HG02588 (cell line): Measurements from ENCODE around the gene EVX1.

Source experiments
- ATAC-seq: cut with Tn5 transposase; IDR thresholded peaks from one replicate; pipeline ENCODE4 v1.9.1; 2021; ENCODE audit warnings: mild to moderate bottlenecking, moderate library complexity; ENCODE audit not compliant: unreplicated experiment

Gene EVX1

DNA sequence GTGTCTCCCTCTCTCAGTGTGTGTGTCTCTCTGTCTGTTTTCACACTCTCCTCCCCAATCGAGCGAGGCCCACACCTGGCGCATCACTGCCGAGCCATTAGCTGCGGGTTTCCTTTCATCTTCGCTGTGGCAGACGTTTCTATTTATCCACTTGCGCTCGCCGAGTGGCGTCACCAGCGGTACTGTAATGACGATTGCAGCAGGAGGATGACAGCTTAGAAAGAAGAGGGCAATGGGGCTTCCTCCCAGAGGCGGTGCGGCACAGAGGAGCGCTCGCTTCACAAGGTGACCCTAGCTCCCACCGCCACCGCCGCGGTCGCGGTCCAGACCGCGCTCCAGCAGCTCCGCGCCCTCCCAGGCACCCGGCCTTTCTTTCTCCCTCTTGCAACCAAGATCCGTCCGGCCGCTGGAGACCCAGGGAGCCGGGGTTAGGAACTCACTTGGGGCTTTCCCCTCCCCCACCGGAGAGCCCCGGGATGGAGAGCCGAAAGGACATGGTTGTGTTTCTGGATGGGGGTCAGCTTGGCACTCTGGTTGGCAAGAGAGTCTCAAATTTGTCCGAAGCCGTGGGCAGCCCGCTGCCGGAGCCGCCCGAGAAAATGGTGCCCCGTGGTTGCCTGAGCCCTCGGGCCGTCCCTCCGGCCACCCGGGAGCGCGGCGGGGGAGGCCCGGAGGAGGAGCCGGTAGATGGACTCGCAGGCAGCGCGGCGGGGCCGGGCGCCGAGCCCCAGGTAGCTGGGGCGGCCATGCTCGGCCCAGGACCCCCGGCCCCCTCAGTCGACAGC lies at the start of gene EVX1:
Gene EVX1, plus strand, starts transcription at position 248 of the 785 bp plus-strand sequence. Its CDS starts 229 bp downstream, at position 477.
- no peak for ATAC-seq

- no peak for ATAC-seq
These were observed 49.1 kb upstream of the EVX1 start for GRCh38 chr7:27193335-27194001.

GRCh38 chr7:27194002-27194352 lies 48.6 kb upstream of the EVX1 start:
- ATAC-seq = no peak

- no peak for ATAC-seq
These were observed 47.8 kb upstream of the EVX1 start for GRCh38 chr7:27194686-27195379.

GRCh38 chr7:27196287-27196767 lies 46.3 kb upstream of the EVX1 start:
- ATAC-seq = no peak

- no peak for ATAC-seq
These were observed 45.2 kb upstream of the EVX1 start for GRCh38 chr7:27197137-27198042.

DNA sequence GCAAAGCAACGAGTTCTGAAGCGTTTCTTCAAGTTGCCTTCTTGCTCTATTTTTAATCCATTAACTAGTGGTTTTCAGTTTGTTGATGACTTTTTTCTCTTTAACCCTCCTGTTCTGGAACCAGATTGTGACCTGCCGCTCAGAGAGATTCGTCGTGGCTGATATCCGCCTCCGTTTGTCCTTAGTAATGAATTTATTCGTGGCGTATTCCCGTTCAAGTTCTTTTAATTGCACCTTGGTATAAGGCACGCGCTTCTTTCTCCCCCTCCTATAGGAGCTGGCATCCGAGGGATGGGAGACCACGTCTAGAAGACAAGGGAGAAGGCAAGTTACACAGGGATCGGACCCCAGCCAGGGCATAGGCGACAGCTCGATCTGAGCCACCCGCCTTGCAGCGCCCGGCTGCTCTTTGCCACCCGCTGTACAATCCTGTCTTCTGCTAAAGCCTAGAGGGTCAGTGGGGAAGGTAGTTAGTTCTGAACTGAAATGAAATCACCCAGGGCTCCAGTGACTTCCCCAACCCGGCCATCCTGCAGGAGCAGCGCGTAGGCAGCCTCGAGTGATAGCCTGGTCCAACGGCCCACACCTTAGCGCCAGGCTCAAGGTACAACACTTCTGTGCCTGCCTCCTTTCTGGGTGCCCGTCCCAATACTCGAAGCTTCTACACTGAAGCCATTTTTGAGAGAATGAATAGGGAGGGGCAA lies 44.3 kb upstream of the EVX1 start:
- ATAC-seq = no peak

- no peak for ATAC-seq
These were observed 43.5 kb upstream of the EVX1 start for GRCh38 chr7:27198871-27199801.

DNA sequence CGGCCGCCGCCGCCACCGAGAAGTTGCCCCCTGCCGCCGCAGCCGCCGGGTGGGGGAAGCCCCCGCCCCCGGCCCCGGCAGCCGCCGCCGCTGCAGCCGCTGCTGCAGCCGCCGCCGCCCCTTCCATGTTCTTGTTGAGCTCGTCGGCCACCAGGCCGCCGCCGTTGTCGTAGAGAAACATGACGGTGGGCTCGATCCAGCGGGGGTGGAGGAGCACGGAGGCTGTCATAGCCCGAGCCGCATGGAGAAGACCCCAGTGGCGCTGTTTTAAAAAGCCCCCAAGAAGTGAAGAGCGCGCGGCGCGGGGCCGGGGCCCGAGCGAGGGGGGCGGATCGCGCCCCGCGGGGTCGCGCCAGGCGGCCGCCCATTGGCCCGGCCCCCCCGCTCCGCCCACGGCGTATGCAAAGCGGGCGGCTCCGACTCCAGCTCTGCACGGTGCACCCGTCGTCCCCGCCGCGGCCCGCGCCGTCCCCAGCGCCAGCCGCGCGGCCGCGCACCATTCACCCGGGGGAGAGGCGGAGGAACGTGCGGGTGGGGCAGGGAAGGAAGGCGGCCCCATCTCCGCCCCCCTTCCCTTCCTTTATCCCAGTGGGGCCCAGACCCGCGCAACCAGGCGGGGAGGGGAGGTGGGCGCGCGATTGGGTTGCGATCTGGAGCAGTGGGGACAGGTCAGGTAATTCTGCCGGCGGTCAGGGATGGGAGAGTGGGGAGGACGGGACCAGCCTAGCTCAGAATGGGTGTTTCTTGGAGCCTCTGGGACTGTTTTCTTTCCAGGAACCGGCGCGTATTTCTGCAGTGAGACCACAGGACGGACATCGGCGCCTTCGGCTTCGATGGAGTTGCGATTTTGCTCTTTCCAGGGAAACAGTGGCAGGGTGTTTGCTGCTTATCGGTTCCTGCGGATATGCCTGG lies 42.5 kb upstream of the EVX1 start, which contains the start of gene HOXA13:
Gene HOXA13, minus strand, starts transcription at position 243 of the 912 bp plus-strand sequence. Its CDS starts 14 bp downstream, at position 229.
- ATAC-seq = peak; percentile 40

DNA sequence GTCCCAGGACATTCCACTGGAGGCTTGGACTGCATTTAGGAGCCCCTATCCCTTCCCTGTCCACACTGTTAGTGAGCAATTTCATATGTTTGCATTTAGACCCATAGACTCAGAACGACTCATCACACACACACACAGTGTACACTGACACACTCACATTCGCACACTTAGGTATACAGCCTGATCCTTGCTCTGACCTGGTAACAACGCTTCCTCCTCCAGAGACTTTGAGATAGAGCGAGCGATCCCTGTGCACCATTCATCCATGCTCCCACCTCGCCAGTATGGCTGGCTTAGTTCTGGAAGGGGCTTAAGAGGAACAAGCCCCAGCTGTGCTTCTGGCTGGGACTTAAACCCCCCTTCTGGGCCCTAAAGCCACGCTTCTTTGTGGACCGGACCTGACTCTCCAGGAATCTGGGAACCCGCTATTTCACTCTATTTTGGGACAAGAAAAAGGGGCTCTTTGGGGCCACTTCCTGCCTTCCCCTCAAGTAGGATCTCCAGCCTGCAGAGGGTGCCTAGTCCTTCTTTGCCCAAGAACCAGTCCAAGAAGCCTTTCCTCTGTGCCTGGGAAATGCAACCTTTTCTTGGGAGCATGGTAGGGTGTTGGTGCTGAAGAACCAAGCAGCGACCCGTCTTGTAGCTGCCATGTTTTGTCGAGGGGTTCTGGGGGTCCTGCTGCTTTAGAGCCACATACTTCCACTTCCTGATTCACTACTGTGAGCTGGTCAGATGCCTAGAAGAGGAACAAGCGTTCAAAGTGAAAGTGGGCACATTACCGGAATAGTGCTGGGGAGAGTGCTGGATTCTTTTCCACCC lies 41.6 kb upstream of the EVX1 start:
- no peak for ATAC-seq

DNA sequence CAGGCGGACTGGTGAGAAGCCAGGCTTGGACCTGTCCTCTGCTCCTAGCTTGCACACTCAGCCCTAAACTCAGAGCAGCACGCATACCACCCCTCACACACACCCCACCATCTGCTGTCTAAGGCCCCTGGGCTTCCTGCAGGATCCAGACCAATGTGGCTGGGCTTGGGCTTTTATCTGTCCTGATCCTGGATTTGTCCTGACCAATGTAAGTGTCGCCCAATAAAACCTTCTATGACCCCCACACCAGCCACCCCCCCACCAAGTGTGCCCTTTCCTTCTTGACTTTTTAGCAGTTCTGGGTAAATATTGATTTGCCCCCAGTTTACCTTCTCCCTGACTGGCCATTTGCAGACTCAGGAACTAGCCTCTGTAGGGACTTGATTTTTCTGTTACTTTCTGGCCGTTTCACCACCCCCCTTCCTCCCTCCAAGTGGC lies 41.0 kb upstream of the EVX1 start:
- ATAC-seq = no peak

- no peak for ATAC-seq
These were observed 40.4 kb upstream of the EVX1 start for GRCh38 chr7:27202018-27202861.

- ATAC-seq = no peak
These were observed 39.8 kb upstream of the EVX1 start for GRCh38 chr7:27202862-27203134.

DNA sequence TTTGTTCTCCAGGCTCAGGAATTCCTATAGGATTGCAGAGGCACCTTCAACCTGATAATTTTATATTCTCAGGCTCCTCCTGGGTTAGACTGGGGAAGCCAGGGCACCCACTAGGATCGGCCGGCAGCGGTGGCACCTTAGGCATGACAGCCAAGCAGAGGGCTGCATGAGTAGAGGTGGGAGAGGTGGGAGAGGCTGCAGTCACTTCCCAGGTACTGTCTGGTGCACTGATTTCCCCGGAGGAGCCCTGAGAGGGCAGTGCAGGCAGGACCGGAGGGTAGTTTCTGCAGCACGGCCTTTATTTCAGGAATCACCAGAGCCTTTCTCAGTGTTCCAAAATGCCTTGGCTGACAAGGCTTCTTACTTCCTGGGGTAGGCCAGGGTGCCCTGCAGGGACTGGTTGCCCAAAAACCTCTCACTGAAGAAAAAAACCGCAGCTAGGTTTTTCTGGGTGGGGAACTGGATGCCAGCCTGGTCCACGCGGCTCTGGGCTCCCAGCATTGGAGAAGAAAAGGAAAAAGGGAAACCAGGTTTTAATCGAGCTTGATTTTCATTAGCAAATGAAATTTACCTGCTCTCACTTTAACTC lies 39.1 kb upstream of the EVX1 start:
- no peak for ATAC-seq

DNA sequence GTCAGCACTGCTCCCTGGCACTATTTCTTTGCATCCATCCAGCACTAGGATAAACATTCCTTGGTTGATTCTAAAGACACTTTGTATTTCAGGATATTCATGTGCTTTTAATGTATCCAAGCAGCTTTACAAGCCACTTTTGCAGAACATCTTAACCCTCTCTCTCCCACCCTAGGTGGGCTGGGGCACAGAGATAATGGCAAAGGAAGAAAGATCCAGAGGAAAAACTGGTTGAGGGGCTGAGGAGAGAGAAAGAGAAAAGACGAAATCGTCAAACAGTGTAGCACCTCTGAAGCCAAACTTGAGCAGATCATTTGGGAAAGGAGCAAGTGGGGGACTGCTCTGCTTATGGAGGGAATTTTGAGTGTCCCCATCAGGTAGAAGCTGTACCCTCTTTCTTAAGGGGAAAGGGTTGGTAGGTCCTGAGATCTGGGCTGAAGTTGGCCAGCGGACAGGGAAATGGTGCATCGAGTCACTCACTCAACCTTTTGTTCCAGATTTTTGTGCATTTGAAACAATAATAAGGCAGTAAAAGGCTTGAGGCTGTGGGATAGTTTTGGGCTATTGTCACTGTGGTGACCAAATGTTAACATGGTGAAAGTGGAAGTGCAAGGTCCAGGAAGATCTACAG lies 38.5 kb upstream of the EVX1 start:
- ATAC-seq = no peak
